ENCODE results near the gene WNT2.
"Not testable (repeated sequence)": the region's sequence is repeated elsewhere in the genome, so short reads cannot be mapped to it uniquely, and the experiment has no call there.

WNT2 gene

DNA sequence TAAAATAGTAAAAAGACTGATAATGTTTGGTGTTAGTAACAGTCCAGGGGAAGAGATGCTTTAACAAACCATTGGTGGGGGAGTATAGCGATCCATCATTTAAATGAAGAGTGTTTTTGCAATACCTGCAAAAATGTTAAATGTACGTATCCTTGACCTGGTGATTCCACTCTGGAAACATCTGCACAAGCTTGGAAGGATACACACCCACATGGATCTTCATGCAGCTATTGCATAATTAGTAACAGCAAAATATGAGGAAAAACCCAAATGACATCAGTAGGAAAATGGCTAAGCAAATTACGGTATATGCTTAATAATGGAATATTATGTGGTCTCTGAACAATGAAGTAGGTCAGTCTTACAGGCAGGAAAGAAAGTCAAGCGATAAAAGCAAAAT, 20.5 kb downstream of the WNT2 start:
- DNase-seq (ENCODE audit: low spot score), result no peak

- DNase-seq (ENCODE audit: low spot score), result not testable (repeated sequence)
Measured at GRCh38 chr7:117300506-117300905, 22.4 kb downstream of the WNT2 start.

DNA sequence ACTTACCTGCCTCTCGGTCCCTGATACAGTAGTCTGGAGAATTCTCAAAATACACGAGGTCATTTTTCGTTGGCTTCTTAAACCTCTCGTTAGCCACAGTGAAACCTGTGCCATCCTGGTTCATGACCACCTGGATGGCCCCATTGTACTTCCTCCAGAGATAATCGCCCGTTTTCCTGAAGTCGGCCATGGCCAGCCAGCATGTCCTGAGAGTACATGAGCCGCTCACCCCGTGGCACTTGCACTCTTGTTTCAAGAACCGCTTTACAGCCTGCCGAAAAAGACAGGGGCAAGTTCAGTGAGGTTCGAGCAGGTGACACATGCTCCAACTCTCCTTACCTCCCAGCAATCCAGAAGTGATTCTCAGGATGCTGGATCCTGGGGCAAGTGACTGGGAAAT, 25.3 kb downstream of the WNT2 start:
- DNase-seq (ENCODE audit: low spot score), result no peak

- DNase-seq (ENCODE audit: low spot score), result no peak
Measured at GRCh38 chr7:117296066-117296465, 26.8 kb downstream of the WNT2 start.

DNA sequence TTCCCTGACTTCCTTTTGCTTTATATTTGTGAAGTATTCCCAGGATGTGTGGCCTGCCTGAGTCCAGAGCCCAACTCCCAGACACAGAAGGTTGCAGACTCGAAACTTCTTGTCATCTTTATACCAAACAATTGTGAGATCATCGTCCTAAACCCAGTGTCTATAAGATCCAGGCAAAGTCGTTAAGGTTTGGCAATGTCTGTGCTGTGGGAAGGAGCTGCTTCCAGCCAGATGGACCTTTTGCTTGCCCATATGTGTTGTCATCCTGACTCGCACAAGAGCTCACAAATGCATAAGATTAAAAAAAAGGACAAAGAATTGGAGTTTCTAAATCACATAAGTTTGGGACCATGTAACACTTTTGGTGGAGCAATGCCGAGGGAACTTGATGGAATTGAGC, 37.0 kb downstream of the WNT2 start:
- DNase-seq (ENCODE audit: low spot score), result no peak

DNA sequence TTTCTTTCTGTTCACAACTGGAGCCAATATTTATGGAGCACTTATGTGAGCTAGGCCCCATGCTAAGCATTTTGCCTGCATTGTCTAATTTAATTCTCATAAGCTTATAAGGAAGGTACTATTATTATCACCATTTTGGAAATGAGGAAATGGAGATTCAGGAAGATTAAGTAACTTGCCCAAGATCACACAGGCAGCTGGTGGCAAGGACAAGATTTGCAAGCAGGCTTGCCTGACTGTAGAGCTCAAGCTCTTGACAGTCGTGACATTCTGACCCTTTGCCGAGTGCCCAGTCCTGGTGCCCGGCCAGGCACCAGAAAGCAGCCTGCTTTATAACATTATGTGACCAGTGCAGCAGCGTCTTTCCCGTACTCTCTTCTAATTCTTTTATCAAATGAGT, 38.2 kb downstream of the WNT2 start:
- DNase-seq (ENCODE audit: low spot score), result no peak

- DNase-seq (ENCODE audit: low spot score), result no peak
Measured at GRCh38 chr7:117283779-117284178, 39.1 kb downstream of the WNT2 start.

- DNase-seq (ENCODE audit: low spot score), result no peak
Measured at GRCh38 chr7:117283371-117283770, 39.5 kb downstream of the WNT2 start.

- no peak for DNase-seq (ENCODE audit: low spot score)
Measured at GRCh38 chr7:117282239-117282812, 40.5 kb downstream of the WNT2 start.

- DNase-seq (ENCODE audit: low spot score), result no peak
Measured at GRCh38 chr7:117281562-117281961, 41.3 kb downstream of the WNT2 start.

DNA sequence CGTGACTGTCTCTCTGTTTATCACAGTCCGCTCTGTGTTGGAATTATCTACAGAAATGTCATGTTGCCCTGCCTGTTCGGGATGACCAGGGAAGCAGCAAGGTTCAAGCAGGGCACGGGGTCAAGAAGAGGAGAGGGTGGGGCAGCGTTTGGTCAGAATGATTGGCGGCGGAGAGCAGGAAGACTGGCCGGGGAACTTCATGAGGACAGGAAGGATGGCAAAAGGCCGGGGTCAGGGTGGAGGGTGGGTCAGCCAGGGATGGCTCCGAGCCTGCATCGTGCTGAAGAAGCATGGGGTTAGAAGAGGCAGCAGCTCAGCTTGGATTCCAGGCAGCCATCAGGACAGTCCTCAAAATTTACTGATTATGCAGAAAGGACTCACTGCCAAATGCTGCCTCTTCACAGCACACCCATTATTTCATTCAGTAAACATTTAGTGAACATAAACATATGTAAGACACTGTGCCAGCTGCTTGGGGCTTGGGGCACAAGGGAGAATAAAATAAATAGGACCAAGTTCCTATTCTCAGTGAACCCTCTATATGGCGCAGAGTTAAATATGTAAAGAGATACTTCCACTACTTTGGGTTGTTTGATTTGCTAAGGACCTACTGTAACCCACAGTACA, 42.8 kb downstream of the WNT2 start:
- no peak for DNase-seq (ENCODE audit: low spot score)

DNA sequence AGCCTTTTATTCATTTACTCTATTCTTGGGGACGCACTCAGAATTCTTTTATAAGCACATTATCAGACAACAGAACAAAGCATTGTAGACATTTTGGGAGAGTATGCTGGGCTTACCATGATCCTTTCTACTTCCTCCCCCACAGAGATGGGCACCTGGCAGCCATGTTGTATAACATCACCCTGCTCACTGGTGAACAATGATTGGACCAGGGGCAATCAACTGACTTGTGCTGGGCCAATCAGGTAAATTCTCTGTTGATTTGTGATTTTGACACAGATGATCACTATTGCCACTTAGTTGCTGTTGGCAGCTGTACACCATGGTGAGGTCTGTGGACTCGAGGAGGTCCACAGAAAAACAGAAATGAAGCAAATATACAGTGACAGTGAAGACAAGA, 43.7 kb downstream of the WNT2 start:
- DNase-seq (ENCODE audit: low spot score), result peak; percentile 28

DNA sequence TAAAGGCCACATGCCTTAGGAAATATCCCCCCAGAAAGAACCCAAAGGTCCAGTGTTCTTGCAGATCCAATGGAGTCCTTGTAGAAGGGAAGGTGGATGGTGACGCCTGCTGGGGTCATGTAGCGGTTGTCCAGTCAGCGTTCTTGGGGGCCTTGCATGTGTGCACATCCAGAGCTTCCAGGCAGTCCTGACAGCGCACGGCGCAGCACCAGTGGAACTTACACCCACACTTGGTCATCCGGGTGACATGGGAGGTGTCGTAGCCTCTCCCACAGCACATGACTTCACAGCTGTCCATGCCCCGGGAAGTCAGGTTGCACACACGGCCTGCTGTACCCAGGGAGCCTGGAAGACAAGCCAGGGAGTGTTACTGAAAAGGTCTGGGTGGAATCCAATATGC, 44.8 kb downstream of the WNT2 start:
- no peak for DNase-seq (ENCODE audit: low spot score)

DNA sequence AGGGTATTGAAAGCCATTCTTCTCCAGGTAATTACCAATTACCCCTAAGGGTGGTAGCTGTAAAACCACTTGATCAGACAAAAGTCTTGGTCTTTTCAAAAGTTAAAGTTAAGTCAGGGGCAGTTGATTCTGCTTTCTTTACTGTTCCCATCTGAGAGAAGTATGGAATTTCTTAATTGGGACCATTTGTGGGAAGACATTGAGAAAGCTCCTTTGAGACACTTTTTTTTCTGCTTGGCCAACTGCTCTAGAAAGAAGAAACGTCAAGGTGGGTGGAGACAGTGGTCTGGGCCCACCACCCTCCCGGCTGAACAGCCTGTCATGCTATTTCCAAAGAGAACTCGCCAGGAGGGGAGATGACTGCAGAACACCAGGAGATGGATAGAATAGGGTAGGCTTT, 45.3 kb downstream of the WNT2 start:
- DNase-seq (ENCODE audit: low spot score), result no peak

- DNase-seq (ENCODE audit: low spot score), result no peak
Measured at GRCh38 chr7:117274951-117275350, 47.9 kb downstream of the WNT2 start.

DNA sequence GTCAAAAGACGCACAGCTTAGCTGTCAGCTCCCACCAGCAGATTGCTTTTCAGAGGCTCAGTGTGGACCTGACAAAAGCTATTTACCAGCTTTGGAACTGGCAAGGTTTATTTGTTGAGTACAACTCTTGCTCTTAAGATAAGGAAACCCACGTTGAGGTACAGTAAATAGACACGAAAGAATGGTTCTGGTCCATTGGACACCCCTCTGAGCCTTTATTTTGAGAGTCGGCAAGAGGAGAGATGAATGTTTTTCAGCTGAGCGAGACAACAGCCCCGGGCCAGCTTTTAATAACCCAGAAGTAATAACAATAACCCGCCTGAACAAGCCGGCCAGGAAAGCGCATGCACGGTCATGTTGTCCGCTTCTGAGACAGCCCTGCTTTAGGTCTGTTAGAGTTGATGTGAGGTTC, 49.0 kb downstream of the WNT2 start:
- DNase-seq (ENCODE audit: low spot score), result no peak

GRCh38 chr7:117273325-117273724, 49.5 kb downstream of the WNT2 start:
- no peak for DNase-seq (ENCODE audit: low spot score)

DNA sequence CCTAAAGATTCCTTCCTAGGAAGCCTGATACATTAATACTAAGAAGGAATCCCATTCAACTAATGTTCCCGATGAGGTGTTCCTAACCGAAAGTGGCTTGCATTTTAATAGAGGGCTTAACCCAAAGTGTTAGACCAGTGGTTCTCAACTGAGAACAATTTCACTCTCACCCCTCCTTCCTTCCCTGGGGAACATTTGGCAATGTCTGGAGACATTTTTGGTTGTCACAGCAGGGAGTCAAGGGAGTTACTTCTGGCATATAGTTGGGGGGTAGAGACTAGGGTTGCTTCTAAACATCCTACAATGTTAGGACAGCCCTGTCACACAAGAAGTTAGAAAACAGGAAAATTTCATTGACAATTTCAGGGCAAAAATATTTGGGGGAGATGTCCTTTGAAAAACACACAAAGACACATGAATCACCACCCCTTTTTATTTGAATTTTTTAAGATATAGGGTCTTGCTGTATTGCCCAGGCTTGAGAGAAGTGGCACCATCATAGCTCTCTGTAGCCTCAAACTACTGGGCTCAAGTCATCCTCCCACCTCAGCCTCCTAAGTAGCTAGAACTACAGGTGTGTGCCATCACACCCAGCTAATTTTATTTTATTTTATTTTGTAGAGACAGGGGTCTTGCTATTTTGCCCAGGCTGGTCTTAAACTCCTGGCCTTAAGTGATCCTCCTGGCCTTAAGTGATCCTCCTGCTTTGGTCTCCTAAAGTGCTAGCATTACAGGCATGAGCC, 50.7 kb downstream of the WNT2 start:
- no peak for DNase-seq (ENCODE audit: low spot score)

DNA sequence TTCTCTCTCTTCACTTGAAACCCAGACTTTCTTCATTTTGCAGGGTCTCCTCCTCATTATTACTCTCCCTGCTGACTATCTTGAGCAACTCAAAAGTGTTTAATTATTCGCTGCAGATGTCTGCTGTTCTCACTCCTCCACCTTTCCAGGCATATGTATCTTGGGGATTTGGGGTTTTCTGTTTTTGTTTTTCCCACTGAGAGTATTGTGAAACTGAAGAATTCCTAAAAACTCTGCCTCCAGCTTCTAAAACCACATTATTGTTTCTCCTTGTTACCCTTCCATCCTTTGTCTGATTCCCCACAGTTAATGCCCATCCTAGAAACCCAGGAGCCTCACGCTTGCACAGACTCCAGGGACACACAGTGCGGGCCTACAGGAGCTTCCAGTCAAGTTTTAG, 51.3 kb downstream of the WNT2 start:
- no peak for DNase-seq (ENCODE audit: low spot score)

GRCh38 chr7:117270371-117270770, 52.5 kb downstream of the WNT2 start:
- DNase-seq (ENCODE audit: low spot score), result no peak

- no peak for DNase-seq (ENCODE audit: low spot score)
Measured at GRCh38 chr7:117269886-117270285, 53.0 kb downstream of the WNT2 start.

- no peak for DNase-seq (ENCODE audit: low spot score)
Measured at GRCh38 chr7:117269417-117269816, 53.4 kb downstream of the WNT2 start.

DNA sequence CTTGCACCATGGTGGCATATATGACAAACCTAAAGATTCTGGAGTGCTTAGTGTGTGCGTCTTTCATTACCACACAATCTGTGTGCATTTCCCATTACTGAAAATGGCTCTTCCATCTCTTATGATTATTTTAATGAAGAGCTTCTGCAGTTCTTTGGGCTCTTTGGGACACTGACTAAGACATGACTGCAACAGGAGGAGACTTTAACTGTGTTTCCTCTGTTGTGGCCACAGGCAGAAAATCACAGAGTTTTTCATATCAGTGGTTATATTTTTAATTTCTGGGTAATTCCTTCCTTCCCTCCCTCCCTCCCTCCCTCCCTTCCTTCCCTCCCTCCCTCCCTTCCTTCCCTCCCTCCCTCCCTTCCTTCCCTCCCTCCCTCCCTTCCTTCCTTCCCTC, 58.1 kb downstream of the WNT2 start:
- no peak for DNase-seq (ENCODE audit: low spot score)

DNA sequence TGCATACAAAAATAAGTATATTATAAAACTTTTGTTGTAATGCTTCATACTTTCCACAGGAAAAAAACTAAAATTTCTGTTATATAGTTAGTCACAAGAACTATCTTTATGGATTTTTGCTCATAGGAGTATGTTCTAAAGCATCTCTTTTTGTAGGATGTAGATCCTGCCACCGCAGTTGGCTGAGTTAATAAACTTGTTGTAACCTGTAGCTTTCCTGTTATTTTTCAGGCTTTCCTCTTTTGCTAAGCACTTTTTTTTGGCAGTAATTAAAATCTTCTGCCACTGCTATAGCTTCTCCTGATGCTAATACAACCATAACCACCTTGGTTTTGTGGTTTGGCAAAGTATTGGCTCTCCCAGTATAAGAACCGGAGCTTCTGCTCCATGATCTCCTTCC, 60.3 kb downstream of the WNT2 start:
- no peak for DNase-seq (ENCODE audit: low spot score)

Measured in NAMALWA (cell line).